Kidney capillary endothelial cell (primary cell): ENCODE measurements around the gene RAD51B.

Experiments used
- DNase-seq: peaks from one replicate; pipeline ENCODE4 v3.0.0-alpha.2; 2018; ENCODE audit warnings: low spot score

RAD51B gene

GRCh38 chr14:68703093-68703492 lies 883.5 kb downstream of the RAD51B start:
- peak; percentile 62 for DNase-seq

GRCh38 chr14:68704736-68705720 lies 885.4 kb downstream of the RAD51B start:
- DNase-seq, result no peak

GRCh38 chr14:68705741-68706283 lies 886.2 kb downstream of the RAD51B start:
- no peak for DNase-seq

GRCh38 chr14:68707482-68707881 lies 887.9 kb downstream of the RAD51B start:
- no peak for DNase-seq

- no peak for DNase-seq
Observed at GRCh38 chr14:68708343-68708742, 888.8 kb downstream of the RAD51B start.

GRCh38 chr14:68709007-68709406 lies 889.4 kb downstream of the RAD51B start:
- no peak for DNase-seq

- no peak for DNase-seq
Observed at GRCh38 chr14:68710776-68711175, 891.2 kb downstream of the RAD51B start.

GRCh38 chr14:68711561-68712309 lies 892.2 kb downstream of the RAD51B start:
- no peak for DNase-seq

- no peak for DNase-seq
Observed at GRCh38 chr14:68712703-68713370, 893.3 kb downstream of the RAD51B start.

GRCh38 chr14:68713782-68714181 lies 894.2 kb downstream of the RAD51B start:
- no peak for DNase-seq

- no peak for DNase-seq
Observed at GRCh38 chr14:68714991-68715924, 895.7 kb downstream of the RAD51B start.

- DNase-seq, result no peak
Observed at GRCh38 chr14:68716698-68717097, 897.1 kb downstream of the RAD51B start.

- no peak for DNase-seq
Observed at GRCh38 chr14:68718023-68718990, 898.7 kb downstream of the RAD51B start.

GRCh38 chr14:68719634-68720384 lies 900.2 kb downstream of the RAD51B start:
- no peak for DNase-seq

GRCh38 chr14:68722186-68722585 lies 902.6 kb downstream of the RAD51B start:
- DNase-seq, result no peak

- no peak for DNase-seq
Observed at GRCh38 chr14:68722968-68723566, 903.5 kb downstream of the RAD51B start.

- no peak for DNase-seq
Observed at GRCh38 chr14:68723808-68724268, 904.3 kb downstream of the RAD51B start.

GRCh38 chr14:68724914-68725313 lies 905.3 kb downstream of the RAD51B start:
- no peak for DNase-seq
